M059J (cell line): ENCODE results near the gene SPATA13. TPM values are rescaled to one million over a fixed set of nuclear protein-coding genes. Genes with fewer than 3 reads are reported as not detected.
A peak's percentile ranks its signal among the peaks of the same experiment; 100 is the strongest.
"Not testable (repeated sequence)": the region's sequence is repeated elsewhere in the genome, so short reads cannot be mapped to it uniquely, and the experiment has no call there.

Experiments
- DNase-seq: peaks from one replicate; pipeline ENCODE4 v3.0.0-alpha.2; 2012; ENCODE audit warnings: low read depth
- total RNA-seq: library from RNA; depleted of rRNA; stranded (reverse); fragments of >200 nt; shearing (Covaris generic); gene quantifications from 2 replicates; pipeline ENCODE4 v1.2.3, GENCODE V29; 2014

Gene SPATA13
- total RNA-seq, 1 experiment from 2014 or later, result 7.1 TPM

GRCh38 chr13:24195626-24196025 is 35.1 kb downstream of the SPATA13 start:
- DNase-seq, result no peak

GRCh38 chr13:24196593-24197197 is 36.2 kb downstream of the SPATA13 start:
- no peak for DNase-seq

GRCh38 chr13:24199016-24199415 is 38.5 kb downstream of the SPATA13 start:
- DNase-seq, result no peak

GRCh38 chr13:24202215-24202614 is 41.7 kb downstream of the SPATA13 start:
- DNase-seq, result no peak

- DNase-seq, result no peak
Measured at GRCh38 chr13:24203273-24203672, 42.8 kb downstream of the SPATA13 start.

GRCh38 chr13:24203811-24204210 is 43.3 kb downstream of the SPATA13 start:
- no peak for DNase-seq

GRCh38 chr13:24205076-24205475 is 44.6 kb downstream of the SPATA13 start:
- not testable (repeated sequence) for DNase-seq

- peak; percentile 87 for DNase-seq
Measured at GRCh38 chr13:24207841-24208667, 47.5 kb downstream of the SPATA13 start.

- DNase-seq, result no peak
Measured at GRCh38 chr13:24209138-24209537, 48.6 kb downstream of the SPATA13 start.

- DNase-seq, result no peak
Measured at GRCh38 chr13:24212254-24212653, 51.7 kb downstream of the SPATA13 start.

GRCh38 chr13:24212674-24213073 is 52.2 kb downstream of the SPATA13 start:
- no peak for DNase-seq

GRCh38 chr13:24213932-24214331 is 53.4 kb downstream of the SPATA13 start:
- no peak for DNase-seq

GRCh38 chr13:24214528-24214927 is 54.0 kb downstream of the SPATA13 start:
- DNase-seq, result no peak

- DNase-seq, result no peak
Measured at GRCh38 chr13:24215126-24215525, 54.6 kb downstream of the SPATA13 start.

- DNase-seq, result peak; percentile 81
Measured at GRCh38 chr13:24215732-24216131, 55.2 kb downstream of the SPATA13 start.

- no peak for DNase-seq
Measured at GRCh38 chr13:24216176-24216575, 55.7 kb downstream of the SPATA13 start.

GRCh38 chr13:24216779-24217178 is 56.3 kb downstream of the SPATA13 start:
- not testable (repeated sequence) for DNase-seq

GRCh38 chr13:24217601-24218281 is 57.2 kb downstream of the SPATA13 start:
- DNase-seq, result peak; percentile 19

GRCh38 chr13:24218338-24218737 is 57.8 kb downstream of the SPATA13 start:
- DNase-seq, result no peak

GRCh38 chr13:24218977-24219376 is 58.5 kb downstream of the SPATA13 start:
- DNase-seq, result no peak

- DNase-seq, result peak; percentile 78
Measured at GRCh38 chr13:24220086-24220703, 59.7 kb downstream of the SPATA13 start.

- no peak for DNase-seq
Measured at GRCh38 chr13:24221007-24221406, 60.5 kb downstream of the SPATA13 start.
